Neural cell (in vitro differentiated cells): Measurements from ENCODE around the gene PID1.

Experiments
- POLR2AphosphoS5 ChIP-seq: IDR thresholded peaks from 2 replicates; pipeline ENCODE4 v1.6.1; 2012
- TF ChIP-seq, protein P1 (sequence below): fragments of 450-650 bp; IDR thresholded peaks from 2 replicates; pipeline ENCODE4 v1.5.1; 2014; ENCODE audit warnings: antibody characterized with exemption, mild to moderate bottlenecking, moderate library complexity; ENCODE audit not compliant: poor library complexity, severe bottlenecking

DNA sequence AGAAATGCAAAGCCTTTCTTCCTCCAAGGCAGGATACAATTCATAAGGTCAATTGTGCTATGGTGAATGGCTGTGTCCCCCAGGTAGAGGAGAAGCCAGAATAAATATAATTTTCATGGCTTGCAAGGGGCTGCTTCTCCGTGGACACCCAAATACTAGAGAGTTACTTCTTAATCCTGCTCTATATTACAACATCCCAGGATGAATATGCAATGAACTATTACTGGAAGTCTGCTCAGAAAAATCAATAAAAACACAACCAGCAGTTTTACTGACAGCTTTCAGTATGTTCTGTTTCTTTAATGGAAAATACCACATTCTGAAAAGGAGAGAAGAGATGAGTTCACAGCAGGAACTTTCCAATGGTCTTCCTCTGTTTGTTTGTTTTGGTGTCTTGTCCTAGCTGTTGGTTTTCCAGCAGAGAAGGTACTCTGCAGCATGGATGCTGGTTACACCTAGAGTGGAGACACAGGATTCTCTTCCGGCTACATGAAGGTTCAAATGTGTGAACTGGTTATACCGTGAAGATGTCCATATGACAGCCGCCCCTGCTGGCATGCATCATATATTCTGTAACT lies 213.0 kb downstream of the PID1 start:
- TF ChIP-seq, protein P1, sequence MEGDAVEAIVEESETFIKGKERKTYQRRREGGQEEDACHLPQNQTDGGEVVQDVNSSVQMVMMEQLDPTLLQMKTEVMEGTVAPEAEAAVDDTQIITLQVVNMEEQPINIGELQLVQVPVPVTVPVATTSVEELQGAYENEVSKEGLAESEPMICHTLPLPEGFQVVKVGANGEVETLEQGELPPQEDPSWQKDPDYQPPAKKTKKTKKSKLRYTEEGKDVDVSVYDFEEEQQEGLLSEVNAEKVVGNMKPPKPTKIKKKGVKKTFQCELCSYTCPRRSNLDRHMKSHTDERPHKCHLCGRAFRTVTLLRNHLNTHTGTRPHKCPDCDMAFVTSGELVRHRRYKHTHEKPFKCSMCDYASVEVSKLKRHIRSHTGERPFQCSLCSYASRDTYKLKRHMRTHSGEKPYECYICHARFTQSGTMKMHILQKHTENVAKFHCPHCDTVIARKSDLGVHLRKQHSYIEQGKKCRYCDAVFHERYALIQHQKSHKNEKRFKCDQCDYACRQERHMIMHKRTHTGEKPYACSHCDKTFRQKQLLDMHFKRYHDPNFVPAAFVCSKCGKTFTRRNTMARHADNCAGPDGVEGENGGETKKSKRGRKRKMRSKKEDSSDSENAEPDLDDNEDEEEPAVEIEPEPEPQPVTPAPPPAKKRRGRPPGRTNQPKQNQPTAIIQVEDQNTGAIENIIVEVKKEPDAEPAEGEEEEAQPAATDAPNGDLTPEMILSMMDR: no peak
- TF ChIP-seq POLR2AphosphoS5: no peak
